SK-N-MC (cell line): ENCODE measurements around the gene HAUS1.

Source experiments
- EZH2 ChIP-seq: fragments of 200-600 bp; sonication (generic); IDR thresholded peaks from one replicate; pipeline ENCODE4 v1.6.1; 2017; ENCODE audit warnings: antibody characterized with exemption
- POLR2AphosphoS5 ChIP-seq: IDR thresholded peaks from 2 replicates; pipeline ENCODE4 v1.6.1; 2012; ENCODE audit warnings: mild to moderate bottlenecking, low read depth, low read length, borderline replicate concordance

GRCh38 chr18:46167971-46168370, 63.8 kb downstream of the HAUS1 start:
- TF ChIP-seq POLR2AphosphoS5, result no peak
- TF ChIP-seq EZH2, result no peak
